Fibroblast of mammary gland (primary cell): ENCODE data around the gene C11orf52.
A peak's percentile ranks its signal among the peaks of the same experiment; 100 is the strongest.

Source experiments
- DNase-seq: peaks from one replicate; pipeline ENCODE4 v3.0.0-alpha.2; 2010; ENCODE audit warnings: low read depth
- H3K4me3 ChIP-seq: 2 replicates; pipeline ENCODE4 v1.5.1; 2011; ENCODE audit warnings: low read depth, mild to moderate bottlenecking, low read length, moderate library complexity; ENCODE audit not compliant: control insufficient read depth
- CTCF ChIP-seq: conservative IDR thresholded peaks from 2 replicates; pipeline ENCODE4 v1.5.1; 2011; ENCODE audit warnings: low read depth, low read length, inconsistent platforms; ENCODE audit not compliant: control insufficient read depth, insufficient read depth

C11orf52 gene

GRCh38 chr11:111906680-111907079 lies 12.0 kb upstream of the C11orf52 start:
- H3K4me3 ChIP-seq, result no peak overlapping the region
- TF ChIP-seq CTCF, result no peak
- no peak for DNase-seq

- no peak for TF ChIP-seq CTCF
- DNase-seq, result no peak
- H3K4me3 ChIP-seq, result no peak overlapping the region
These were observed 9.9 kb upstream of the C11orf52 start for GRCh38 chr11:111908639-111909305.

- no peak overlapping the region for H3K4me3 ChIP-seq
- TF ChIP-seq CTCF, result no peak
- no peak for DNase-seq
These were observed 9.3 kb upstream of the C11orf52 start for GRCh38 chr11:111909378-111909777.

GRCh38 chr11:111910676-111911562 lies 7.8 kb upstream of the C11orf52 start:
- TF ChIP-seq CTCF, result no peak
- H3K4me3 ChIP-seq, result no peak overlapping the region
- no peak for DNase-seq

- H3K4me3 ChIP-seq, result peak within 1 kb of the TSS; percentile 24
- DNase-seq, result peak; percentile 81
- no peak for TF ChIP-seq CTCF
These were observed 6.9 kb upstream of the C11orf52 start, which contains the start of gene CRYAB for GRCh38 chr11:111911563-111912401. Gene CRYAB (minus strand): TSS chr11:111911770. CDS start chr11:111911724, 46 bp downstream.

- no peak for DNase-seq
- peak within 1 kb of the TSS; percentile 24 for H3K4me3 ChIP-seq
- TF ChIP-seq CTCF, result no peak
These were observed 6.2 kb upstream of the C11orf52 start, which contains the start of gene HSPB2 for GRCh38 chr11:111912535-111912934. Gene HSPB2 (plus strand): TSS chr11:111912734. CDS start chr11:111912830, 96 bp downstream.
